MG63 (cell line): ENCODE measurements around the gene STRBP. TPM values are rescaled to one million over a fixed set of nuclear protein-coding genes. Genes with fewer than 3 reads are reported as not detected.

Experiments used
- DNase-seq: peaks from one replicate; pipeline ENCODE4 v3.0.0-alpha.2; 2020
- H3K27me3 ChIP-seq: fragments of 250-450 bp; sonication (Bioruptor Pico); 2 replicates; pipeline ENCODE4 v1.5.1; 2020; ENCODE audit warnings: mild to moderate bottlenecking, moderate library complexity
- H3K36me3 ChIP-seq: fragments of 250-450 bp; sonication (Bioruptor Pico); 2 replicates; pipeline ENCODE4 v1.5.1; 2020; ENCODE audit warnings: mild to moderate bottlenecking, moderate library complexity
- H3K4me3 ChIP-seq: fragments of 250-450 bp; sonication (Bioruptor Pico); 2 replicates; pipeline ENCODE4 v1.5.1; 2020; ENCODE audit warnings: mild to moderate bottlenecking, moderate library complexity
- H3K9me3 ChIP-seq: fragments of 250-450 bp; sonication (Bioruptor Pico); 2 replicates; pipeline ENCODE4 v1.5.1; 2020; ENCODE audit warnings: mild to moderate bottlenecking, moderate library complexity
- total RNA-seq: library from RNA; depleted of rRNA; stranded (reverse); fragments of >200 nt; shearing (Covaris generic); gene quantifications from 2 replicates; pipeline ENCODE4 v1.2.3, GENCODE V29; 2014; ENCODE audit warnings: low replicate concordance

STRBP gene
- total RNA-seq, 1 experiment from 2014 or later = 8.1 TPM

DNA sequence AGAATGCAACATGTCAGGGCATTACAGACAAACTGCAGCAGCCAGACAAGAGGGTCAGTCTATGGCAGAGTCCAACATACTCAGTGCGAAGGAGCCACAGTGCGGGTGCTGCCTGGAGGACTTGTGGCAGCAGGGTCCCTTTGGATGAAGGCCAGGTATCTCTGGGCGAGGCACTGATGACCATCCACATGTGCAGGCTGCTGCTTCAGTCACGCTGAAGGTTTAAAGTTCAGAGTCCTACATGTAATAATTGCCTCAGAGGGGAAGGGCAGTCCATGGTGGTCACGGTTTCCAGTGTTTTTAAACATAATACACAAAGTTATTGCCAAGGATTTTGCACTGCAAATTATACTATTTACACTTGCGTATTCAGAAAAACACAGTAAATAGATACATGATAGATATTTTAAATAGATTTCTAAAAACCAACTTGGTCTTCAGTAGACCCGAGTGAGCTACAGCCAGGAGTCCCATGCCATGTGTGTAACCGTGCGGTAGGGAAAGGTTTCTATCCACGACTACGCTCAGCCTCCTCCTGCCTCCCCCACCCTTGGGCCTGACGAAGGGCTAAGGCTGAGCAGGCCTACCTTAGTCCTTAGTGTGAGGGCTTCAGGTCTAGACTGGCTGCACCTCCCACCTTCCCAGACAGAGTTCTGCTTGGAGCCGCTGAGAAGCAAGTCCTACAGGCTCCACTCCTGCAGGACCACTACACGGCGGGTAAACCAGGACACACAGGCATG, 158.7 kb downstream of the STRBP start:
- DNase-seq = no peak
- H3K27me3 ChIP-seq = no peaks in the 10 kb centered on the region
- H3K4me3 ChIP-seq = no peak overlapping the region
- H3K9me3 ChIP-seq = no peaks in the 10 kb centered on the region
- H3K36me3 ChIP-seq = peaks cover 9% of the 10 kb centered on the region

DNA sequence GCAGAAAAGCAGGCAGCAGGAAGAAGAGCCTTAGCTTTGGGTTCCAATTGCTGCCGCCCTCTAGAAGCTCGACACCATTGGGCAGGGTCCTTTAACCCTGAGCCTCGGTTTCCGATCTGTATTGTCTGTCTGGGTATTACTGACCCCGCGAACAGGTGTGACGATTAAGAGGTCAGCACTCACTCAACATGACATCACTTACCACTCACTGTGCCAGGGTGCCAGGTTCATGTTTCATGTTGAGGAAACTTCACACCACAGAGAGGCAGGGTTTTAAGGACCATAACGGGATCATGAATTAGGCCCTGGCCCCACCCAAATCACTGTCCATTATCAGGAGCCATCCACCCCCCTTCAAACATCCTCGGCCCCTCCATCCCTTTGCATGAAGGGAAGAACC, 159.4 kb downstream of the STRBP start:
- H3K4me3 ChIP-seq = no peak overlapping the region
- H3K36me3 ChIP-seq = peaks cover 13% of the 10 kb centered on the region
- no peaks in the 10 kb centered on the region for H3K9me3 ChIP-seq
- H3K27me3 ChIP-seq = no peaks in the 10 kb centered on the region
- DNase-seq = no peak

DNA sequence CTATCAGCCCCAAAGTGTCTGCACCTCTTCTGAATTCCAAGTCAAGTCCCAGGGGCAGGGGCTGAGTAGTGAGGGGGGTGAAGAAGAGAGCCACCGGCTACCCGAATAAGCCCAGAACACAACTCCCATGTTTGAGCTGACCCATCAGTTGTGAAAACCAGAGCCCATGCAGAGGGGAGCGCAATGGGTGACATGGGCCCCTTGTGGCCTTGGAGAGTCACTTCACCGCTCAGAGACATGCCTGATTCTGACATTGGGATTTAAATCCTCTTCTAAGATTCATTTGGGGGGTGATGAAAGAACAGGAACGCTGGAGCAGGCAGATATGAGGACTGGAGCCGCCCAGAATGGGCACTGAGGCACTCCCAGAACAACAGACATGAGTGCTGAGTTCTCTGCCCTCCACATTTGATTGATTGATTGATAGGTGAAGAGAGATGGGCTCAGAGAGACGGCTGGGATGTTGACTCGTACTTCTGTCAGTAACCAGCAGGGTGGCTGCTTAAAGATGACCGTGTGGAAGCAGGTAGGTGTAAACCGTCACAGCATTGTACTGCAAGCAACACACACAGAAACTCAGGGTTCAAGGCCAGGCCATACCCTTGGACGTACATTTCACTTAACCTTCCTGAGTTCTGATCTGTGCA, 160.6 kb downstream of the STRBP start:
- H3K4me3 ChIP-seq = no peak overlapping the region
- no peak for DNase-seq
- H3K9me3 ChIP-seq = no peaks in the 10 kb centered on the region
- H3K27me3 ChIP-seq = no peaks in the 10 kb centered on the region
- H3K36me3 ChIP-seq = peaks cover 18% of the 10 kb centered on the region

DNA sequence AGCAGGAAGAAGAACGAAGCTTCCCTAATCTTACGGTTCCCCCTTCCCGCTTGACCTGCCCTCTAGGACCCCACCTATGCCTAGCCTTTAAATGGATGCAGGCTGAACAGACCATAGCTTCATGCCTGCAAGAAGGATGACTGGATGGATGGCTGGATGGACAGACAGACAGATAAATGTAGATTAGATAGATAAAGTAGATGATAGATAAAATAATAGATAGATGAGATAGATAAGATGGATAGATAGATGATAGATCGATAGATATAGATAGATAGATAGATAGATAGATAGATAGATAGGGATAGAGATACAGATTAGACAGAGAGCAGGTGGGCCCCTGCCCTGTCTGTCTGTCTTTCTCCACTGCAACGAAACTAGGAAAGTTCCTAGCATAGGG, 162.9 kb downstream of the STRBP start:
- peaks cover 36% of the 10 kb centered on the region for H3K36me3 ChIP-seq
- H3K9me3 ChIP-seq = no peaks in the 10 kb centered on the region
- DNase-seq = no peak

DNA sequence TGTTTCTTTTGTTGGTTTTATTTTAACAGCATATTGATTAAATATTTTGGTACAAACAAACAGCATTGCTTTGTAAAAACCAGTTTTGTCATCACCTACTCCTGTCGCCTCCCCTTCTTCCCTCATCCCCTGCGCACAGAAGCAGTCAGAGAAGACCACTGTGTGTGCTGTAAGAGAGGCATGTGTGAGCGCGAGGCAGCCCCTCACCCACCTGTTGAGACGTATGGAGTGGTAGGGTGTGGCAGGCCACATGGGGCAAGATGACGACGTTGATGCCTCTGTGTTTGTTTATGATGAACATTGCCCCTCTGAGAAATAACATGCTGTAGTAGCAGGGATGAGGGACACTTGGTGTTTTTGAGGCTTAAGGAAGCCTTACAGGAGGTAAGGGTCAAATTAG, 163.6 kb downstream of the STRBP start:
- Histone ChIP-seq H3K9me3 (no peaks in the 10 kb centered on the region), H3K27me3 (no peaks in the 10 kb centered on the region), H3K4me3 (no peak overlapping the region), H3K36me3 (peaks cover 37% of the 10 kb centered on the region)
- no peak for DNase-seq

More for the DNA sequence above, 162.9 kb downstream of the STRBP start:
- H3K4me3 ChIP-seq = no peak overlapping the region
- H3K27me3 ChIP-seq = no peaks in the 10 kb centered on the region

DNA sequence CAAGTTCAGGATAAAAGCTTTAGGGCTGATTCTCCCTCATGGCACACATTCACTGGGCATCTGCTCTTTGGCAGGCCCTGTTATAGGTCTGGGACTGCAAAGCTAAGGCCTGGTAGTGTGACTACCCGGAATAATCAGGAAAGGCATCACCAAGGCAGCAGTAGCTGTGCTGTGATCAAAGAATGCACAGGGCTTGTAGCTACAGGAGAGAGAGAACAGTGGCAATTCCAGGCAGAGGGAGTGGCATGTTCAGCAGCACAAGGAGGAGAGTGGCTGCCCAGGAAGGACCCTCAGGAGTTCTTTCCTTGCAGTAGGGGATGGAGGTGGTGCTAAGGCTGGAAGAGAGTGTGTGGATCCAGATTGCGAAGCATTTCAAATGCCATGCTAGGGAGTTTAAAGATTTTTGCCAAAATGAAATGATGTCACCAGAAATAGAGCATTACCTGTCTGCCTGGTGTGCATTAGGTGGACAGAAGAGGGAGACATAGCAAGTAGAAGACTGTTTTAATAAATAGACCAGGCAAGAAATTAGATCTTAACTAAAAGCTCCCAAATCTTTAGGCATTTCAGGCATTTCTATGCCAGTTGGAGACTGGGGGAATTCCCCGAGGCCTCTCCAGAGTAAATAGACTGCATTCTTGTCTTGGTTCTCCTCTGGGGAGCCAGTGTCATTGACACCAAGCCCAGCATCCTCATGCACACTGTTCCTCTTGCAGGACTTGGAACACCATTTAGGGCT, 165.8 kb downstream of the STRBP start:
- peaks cover 54% of the 10 kb centered on the region for H3K36me3 ChIP-seq
- no peak for DNase-seq
- no peak overlapping the region for H3K4me3 ChIP-seq
- H3K27me3 ChIP-seq = no peaks in the 10 kb centered on the region
- no peaks in the 10 kb centered on the region for H3K9me3 ChIP-seq

DNA sequence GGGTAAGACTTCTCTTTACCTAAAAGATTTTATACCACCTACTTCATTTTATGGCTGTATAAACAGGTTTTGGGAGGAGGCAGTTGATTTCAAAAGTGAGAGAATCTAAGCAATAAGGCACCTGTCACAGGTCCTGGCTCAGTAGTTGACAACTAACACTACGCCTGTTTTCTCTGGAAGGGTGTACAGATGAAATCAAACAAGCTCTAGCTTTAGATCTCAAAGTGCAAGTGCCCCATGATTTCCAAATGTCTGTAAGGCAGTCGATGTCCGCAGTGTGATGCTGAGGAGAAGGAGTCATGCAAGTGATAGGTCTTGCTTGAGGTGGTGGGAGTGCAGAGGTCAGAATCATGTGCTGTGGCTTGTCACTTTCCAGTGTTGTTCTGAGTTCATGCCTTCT, 168.8 kb downstream of the STRBP start:
- Histone ChIP-seq H3K9me3 (no peaks in the 10 kb centered on the region), H3K4me3 (no peak overlapping the region), H3K27me3 (no peaks in the 10 kb centered on the region), H3K36me3 (peaks cover 54% of the 10 kb centered on the region)
- DNase-seq = no peak

DNA sequence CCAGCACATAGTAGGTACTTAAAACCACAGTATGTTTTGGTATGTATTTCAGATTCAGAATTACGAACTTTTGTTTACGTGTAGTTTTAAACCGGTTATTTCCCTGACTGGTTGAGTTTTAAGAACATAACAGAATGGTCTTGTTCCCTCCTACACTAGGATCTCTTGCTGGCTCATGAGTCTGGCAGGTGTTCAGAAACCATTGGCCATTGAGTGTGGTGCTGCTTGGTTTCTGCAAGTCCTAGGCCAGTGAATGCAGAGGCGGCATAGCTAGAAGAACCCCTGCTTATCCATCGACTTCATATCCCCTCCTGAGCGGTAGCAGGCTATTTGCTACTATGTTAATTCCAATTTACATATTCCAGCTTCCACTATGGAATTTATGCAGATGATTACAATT, 169.3 kb downstream of the STRBP start:
- peaks cover 52% of the 10 kb centered on the region for H3K36me3 ChIP-seq
- no peak for DNase-seq
- no peak overlapping the region for H3K4me3 ChIP-seq
- no peaks in the 10 kb centered on the region for H3K27me3 ChIP-seq
- no peaks in the 10 kb centered on the region for H3K9me3 ChIP-seq

DNA sequence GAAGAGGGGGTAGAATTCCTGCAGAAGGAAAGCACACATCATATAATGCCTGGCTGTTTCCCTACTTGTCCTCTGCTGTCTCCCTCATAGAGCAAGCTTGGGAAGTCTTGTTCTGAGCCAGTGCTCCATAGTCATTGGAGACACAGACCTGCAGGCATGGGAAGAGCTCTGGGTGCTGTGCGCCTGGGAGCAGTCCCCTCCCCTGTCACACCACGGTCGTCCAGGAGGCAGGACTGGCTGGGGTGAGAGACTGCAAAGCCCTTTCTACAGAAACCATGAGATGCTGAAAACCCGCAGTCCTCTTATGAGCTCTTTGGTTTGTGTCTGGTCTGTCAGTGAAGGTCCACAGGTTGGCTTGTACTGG, 170.3 kb downstream of the STRBP start:
- H3K36me3 ChIP-seq = peaks cover 51% of the 10 kb centered on the region
- H3K4me3 ChIP-seq = no peak overlapping the region

DNA sequence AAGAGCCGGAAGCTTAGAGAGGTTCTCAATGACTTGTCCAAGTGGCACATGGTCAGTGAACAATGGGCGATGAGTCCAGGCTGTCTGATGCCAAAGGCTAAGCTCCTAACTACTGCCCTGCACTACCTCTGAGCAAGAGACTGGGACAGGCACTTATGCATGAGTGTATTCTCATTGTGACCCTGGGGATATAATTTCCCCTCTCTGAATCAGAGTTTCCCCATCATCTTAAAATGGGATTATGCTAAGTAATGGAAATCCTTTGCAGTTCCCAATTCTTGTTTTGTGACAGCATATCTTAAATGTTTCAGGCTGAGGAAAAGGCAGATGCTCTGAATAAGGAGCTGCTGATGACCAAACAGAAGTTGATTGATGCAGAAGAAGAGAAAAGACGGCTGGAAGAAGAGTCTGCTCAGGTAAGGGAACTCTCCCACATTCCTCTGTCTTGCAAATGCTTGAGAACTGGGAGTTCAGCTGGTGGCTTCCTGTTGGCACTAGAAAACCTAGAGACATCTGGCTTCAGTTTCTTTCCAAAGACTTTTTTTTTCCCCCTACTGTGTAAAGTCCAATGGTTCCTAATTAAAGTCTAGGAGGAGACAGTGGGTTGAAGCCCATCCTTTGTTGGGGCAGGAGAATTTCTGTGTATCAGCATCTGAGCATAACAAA, 170.8 kb downstream of the STRBP start:
- H3K4me3 ChIP-seq = no peak overlapping the region
- H3K9me3 ChIP-seq = no peaks in the 10 kb centered on the region
- H3K27me3 ChIP-seq = no peaks in the 10 kb centered on the region
- no peak for DNase-seq
- peaks cover 48% of the 10 kb centered on the region for H3K36me3 ChIP-seq

More for the DNA sequence above, 170.3 kb downstream of the STRBP start:
- Histone ChIP-seq H3K9me3 (no peaks in the 10 kb centered on the region), H3K27me3 (no peaks in the 10 kb centered on the region)
- no peak for DNase-seq

DNA sequence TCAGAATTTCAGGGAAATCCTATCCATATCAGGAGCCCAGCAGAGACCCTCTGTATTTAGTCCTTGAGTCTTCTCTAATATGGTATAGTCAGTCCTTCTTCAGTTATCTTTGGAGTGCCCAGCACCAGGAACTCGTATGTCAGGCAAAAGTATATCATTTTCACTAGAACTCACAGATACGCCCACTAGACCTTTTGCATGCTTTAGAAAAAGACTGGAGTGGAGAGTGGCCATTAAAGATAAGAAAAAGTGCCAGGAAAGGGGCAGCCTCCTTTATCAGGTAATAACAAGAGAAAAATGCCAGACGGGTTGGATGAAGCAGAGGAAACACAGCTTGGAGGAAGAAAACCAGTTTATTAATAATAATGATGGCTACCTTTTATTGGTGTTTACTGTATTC, 171.4 kb downstream of the STRBP start:
- Histone ChIP-seq H3K27me3 (no peaks in the 10 kb centered on the region), H3K4me3 (no peak overlapping the region), H3K9me3 (no peaks in the 10 kb centered on the region), H3K36me3 (peaks cover 51% of the 10 kb centered on the region)
- no peak for DNase-seq

DNA sequence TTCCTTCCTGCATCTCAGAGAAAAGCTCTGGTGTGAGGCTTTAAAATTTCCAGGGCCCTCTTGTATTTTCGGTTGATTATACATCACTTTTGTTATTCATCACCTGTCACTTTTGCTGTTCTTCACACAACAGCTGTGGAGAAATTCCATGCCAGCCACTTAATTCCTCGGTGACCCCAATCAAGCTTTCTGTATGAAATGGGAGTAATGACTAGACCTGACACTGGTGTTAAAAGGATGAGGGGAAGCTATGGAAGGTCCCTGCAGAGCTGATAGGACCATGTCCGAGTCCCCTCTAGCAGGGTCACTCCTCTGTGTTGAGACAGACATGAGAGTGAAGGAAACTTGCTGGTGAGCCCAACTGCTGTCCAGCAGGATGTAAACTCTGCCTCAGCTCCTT, 175.2 kb downstream of the STRBP start:
- no peaks in the 10 kb centered on the region for H3K9me3 ChIP-seq
- no peak for DNase-seq
- peaks cover 31% of the 10 kb centered on the region for H3K36me3 ChIP-seq
- no peak overlapping the region for H3K4me3 ChIP-seq
- no peaks in the 10 kb centered on the region for H3K27me3 ChIP-seq

DNA sequence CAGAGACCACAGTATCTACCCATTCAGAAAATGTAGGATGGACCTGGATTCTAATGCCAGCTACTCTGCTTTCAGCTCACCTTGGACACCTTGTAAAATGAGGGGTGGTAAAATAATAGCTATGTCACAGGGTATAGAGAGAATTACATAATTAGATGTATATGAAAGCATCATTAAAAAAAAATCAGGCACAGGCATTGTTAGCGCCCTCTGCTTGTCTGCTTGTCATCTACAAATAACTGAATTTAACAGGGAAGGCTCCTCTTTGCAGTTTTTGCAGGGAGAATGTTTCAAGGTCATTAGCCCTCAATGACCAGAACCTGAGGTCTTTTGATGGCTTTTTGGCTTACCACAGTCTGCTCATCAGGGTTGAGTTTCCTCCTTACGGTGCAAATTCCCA, 176.9 kb downstream of the STRBP start:
- DNase-seq = no peak

DNA sequence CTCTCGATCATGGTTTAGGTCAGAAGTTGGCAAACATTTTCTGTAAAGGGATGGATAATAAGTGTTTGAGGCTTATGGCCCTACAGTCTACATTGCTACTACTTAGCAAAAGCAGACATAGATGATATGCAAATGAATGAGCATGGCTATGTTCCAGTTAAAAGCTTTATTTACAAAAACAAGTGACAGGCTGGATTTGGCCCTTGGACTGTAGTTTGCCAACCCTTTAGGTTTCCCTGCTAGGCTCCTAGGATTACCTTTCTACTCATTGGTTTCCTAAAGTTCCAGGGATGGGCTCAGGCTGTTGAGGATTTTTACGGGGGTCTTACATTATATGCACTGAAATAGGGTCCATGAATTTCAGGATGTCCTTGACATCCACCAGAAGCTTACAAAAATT, 177.4 kb downstream of the STRBP start:
- H3K27me3 ChIP-seq = no peaks in the 10 kb centered on the region
- peaks cover 18% of the 10 kb centered on the region for H3K36me3 ChIP-seq
- no peak overlapping the region for H3K4me3 ChIP-seq
- H3K9me3 ChIP-seq = no peaks in the 10 kb centered on the region
- no peak for DNase-seq

More for the DNA sequence above, 176.9 kb downstream of the STRBP start:
- Histone ChIP-seq H3K27me3 (no peaks in the 10 kb centered on the region), H3K4me3 (no peak overlapping the region), H3K9me3 (no peaks in the 10 kb centered on the region), H3K36me3 (peaks cover 23% of the 10 kb centered on the region)

DNA sequence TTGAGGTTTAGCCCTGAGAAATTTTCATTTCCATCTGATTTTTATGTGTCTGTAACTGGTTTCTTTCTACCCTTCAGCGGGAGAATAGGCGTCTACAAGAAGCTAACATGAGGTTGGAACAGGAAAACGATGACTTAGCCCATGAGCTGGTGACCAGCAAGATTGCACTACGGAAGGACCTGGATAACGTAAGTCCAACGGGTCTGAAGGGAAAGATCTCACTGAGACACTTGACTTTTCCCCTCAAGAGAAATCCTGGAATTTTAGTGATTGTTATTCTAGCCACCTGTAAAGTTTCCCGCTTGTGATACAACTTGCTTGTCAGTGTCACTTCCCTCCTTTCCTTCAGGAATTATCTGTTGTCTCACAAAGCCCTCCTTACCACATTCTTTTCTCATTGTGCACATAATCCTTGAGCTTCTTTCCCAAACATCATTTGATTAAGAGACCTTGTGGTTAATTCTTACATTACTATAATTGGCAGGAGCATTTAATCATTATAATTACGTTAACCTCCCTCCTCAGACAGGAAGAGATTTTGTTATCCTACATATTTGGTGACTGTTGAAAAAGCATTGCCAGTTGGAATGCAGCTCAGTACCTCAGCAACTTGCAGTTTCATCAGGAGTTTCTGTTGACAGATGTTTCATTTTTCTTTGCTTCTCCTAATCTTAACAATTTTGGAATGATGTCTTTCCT, 178.0 kb downstream of the STRBP start:
- Histone ChIP-seq H3K36me3 (peaks cover 18% of the 10 kb centered on the region), H3K27me3 (no peaks in the 10 kb centered on the region), H3K4me3 (no peak overlapping the region), H3K9me3 (no peaks in the 10 kb centered on the region)
- no peak for DNase-seq

DNA sequence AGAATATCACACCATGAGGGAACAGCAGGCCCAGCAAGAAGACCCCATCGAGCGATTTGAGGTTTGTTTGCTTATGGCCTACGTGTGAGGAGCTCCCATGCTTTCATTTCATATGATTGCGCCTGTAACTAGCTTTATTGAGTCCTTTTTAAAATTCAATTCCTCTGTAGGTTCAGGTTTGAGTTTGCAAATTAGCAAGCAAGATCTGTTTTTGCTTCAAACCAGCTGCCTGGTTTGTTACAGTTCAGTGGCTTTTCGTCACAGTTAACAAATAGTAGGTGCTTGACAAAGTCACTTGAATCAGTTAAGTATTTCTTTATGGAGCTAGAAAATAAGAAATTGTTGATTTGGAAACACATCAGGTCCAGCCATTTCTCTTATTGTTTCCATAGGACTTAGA, 178.6 kb downstream of the STRBP start:
- Histone ChIP-seq H3K4me3 (no peak overlapping the region), H3K27me3 (no peaks in the 10 kb centered on the region), H3K9me3 (no peaks in the 10 kb centered on the region), H3K36me3 (peaks cover 19% of the 10 kb centered on the region)
- DNase-seq = no peak

DNA sequence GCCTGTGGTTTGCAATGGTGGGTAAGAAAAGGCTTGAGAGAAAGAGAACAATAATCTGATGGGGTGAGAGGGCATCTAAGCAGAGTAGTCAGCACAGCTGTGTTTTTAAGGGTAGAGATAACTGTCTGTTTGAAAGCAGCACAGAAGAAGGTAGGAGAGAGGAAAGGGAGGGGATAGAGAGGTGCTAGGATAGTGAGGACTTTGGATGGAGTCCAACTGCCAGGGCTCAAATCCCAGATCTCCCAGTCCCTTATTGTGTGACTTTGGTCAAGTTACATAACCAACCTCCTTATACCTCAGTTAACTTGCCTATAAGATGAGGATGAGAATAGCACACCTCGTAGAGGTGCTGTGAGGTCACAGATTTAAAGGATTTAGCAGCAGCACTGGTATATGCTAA, 179.3 kb downstream of the STRBP start:
- H3K4me3 ChIP-seq = no peak overlapping the region
- no peaks in the 10 kb centered on the region for H3K27me3 ChIP-seq
- no peak for DNase-seq
- H3K9me3 ChIP-seq = no peaks in the 10 kb centered on the region
- peaks cover 24% of the 10 kb centered on the region for H3K36me3 ChIP-seq
